Measurements from ENCODE around the gene GNG14.

Gene GNG14

DNA sequence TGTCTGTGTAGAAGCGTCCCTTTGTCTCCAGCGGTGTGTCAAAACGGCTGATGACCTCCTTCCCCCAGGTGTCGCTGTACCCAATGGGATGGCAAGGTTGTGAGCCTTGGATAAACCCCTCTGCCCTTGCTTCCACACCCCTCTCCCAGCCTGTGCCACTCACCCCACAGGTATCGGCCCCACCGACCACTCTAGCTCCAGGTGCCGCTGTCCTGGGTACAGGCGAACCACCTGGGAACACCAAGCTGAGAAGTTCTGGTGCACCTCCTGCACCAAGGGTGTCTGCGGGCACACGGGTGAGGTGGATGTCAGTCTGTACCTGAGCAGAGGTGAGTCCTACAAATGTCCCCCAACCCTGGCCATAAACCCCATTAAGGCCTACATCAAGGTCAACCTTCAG lies 37.9 kb upstream of the GNG14 start:
- H3K4me3 ChIP-seq (ENCODE audit: low read length) = no peak overlapping the region
- H3K27ac ChIP-seq (ENCODE audit: low read length) = no peak overlapping the region
- DNase-seq (ENCODE audit: low read depth, low spot score) = no peak
- no peaks in the 10 kb centered on the region for H3K27me3 ChIP-seq (ENCODE audit: control insufficient read depth, insufficient read depth, low read length)
- WGBS (ENCODE audit: insufficient coverage, insufficient read length) = no CpG with 5 or more reads among the region's 10 CpGs
- no peaks in the 10 kb centered on the region for H3K36me3 ChIP-seq (ENCODE audit: control insufficient read depth, insufficient read depth, low read length)
- H3K4me1 ChIP-seq (ENCODE audit: control insufficient read depth, insufficient read depth, low read length) = no peaks in the 10 kb centered on the region
- H3K9me3 ChIP-seq (ENCODE audit: control insufficient read depth, insufficient read depth, low read length) = no peaks in the 10 kb centered on the region

DNA sequence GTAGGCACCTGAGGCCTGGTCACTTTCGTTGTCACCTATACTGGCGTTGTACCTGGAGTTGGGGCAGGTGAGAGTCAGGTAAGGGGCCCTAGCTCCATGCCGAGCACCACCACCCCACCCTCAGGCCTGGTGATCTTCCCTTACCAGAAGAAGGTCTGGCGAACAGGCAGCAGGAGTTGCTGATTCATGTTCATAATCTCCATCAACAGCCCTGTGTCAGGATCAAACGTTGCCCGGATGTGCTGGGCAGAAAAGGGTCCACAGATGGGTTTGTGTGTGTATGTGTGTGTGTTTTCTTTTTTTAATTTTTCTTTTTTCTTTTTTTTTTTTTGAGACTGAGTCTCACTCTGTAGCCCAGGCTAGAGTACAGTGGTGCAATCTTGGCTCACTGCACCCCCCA lies 35.6 kb upstream of the GNG14 start:
- Histone ChIP-seq H3K4me3 (ENCODE audit: low read length) (no peak overlapping the region), H3K27me3 (ENCODE audit: control insufficient read depth, insufficient read depth, low read length) (no peaks in the 10 kb centered on the region), H3K9me3 (ENCODE audit: control insufficient read depth, insufficient read depth, low read length) (no peaks in the 10 kb centered on the region), H3K27ac (ENCODE audit: low read length) (no peak overlapping the region), H3K4me1 (ENCODE audit: control insufficient read depth, insufficient read depth, low read length) (no peaks in the 10 kb centered on the region), H3K36me3 (ENCODE audit: control insufficient read depth, insufficient read depth, low read length) (peaks cover 2% of the 10 kb centered on the region; the same call in 1 of the 2 replicates)
- DNase-seq (ENCODE audit: low read depth, low spot score) = no peak
- no CpG with 5 or more reads among the region's 6 CpGs for WGBS (ENCODE audit: insufficient coverage, insufficient read length)

DNA sequence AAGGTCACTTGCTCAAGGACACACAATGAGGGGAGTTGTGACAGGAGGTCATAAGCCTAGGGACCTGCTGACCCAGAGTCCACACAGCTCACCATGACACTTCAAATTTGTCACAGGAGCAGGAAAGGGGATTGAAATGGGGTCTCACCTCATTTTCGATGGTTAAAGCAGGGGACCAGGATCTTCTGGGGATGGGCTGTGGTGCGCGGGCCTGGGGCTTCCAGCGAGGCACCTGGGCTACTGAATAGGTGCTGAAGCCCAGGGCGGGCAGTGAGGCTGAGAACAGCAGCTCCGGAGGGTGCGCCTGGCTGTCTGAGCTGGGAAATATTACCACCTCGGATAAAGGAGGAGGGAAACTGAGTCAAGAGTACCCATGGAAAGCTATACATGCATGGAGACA lies 32.3 kb upstream of the GNG14 start:
- H3K36me3 ChIP-seq (ENCODE audit: control insufficient read depth, insufficient read depth, low read length) = peaks cover 2% of the 10 kb centered on the region; the same call in 1 of the 2 replicates
- no peaks in the 10 kb centered on the region for H3K9me3 ChIP-seq (ENCODE audit: control insufficient read depth, insufficient read depth, low read length)
- H3K27me3 ChIP-seq (ENCODE audit: control insufficient read depth, insufficient read depth, low read length) = no peaks in the 10 kb centered on the region
- no peak for DNase-seq (ENCODE audit: low read depth, low spot score)
- no peaks in the 10 kb centered on the region for H3K4me1 ChIP-seq (ENCODE audit: control insufficient read depth, insufficient read depth, low read length)
- no peak overlapping the region for H3K27ac ChIP-seq (ENCODE audit: low read length)
- WGBS (ENCODE audit: insufficient coverage, insufficient read length) = no CpG with 5 or more reads among the region's 8 CpGs
- H3K4me3 ChIP-seq (ENCODE audit: low read length) = no peak overlapping the region

DNA sequence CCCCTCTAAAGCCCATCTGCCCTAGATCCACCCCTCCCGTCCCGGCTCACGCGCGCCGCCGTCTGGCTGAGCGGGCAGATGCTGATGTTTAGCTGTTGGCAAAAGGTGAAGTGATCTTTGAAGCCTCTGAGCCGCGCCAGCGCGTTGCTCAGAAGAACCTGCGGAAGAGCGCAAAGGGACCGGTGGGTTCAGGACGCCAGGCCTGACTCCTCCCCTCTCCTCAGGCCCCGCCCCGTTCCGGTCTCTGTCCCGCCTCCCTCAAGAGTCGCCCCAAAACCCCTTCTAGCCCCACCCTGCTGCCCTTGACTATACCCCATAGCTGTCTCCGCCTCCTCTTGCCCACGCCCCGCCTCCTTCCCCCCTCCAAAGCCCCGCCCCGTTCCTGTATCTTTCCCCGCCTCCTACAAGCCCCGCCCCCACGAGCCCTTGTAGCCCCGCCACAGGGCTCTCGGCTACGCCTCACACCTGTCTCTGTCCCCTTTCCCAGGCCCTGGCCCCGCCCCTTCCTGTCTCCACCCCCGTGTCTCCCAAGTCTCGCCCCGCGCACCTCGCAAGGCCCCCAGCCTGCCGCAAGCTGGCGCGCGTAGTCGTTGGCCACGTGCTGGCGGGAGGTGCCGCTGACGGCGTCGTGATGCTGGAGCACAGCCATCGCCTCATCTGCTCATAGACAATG lies 30.8 kb upstream of the GNG14 start:
- no peaks in the 10 kb centered on the region for H3K27me3 ChIP-seq (ENCODE audit: control insufficient read depth, insufficient read depth, low read length)
- DNase-seq (ENCODE audit: low read depth, low spot score) = no peak
- H3K27ac ChIP-seq (ENCODE audit: low read length) = no peak overlapping the region
- H3K4me3 ChIP-seq (ENCODE audit: low read length) = no peak overlapping the region
- no peaks in the 10 kb centered on the region for H3K9me3 ChIP-seq (ENCODE audit: control insufficient read depth, insufficient read depth, low read length)
- no CpG with 5 or more reads among the region's 50 CpGs for WGBS (ENCODE audit: insufficient coverage, insufficient read length)
- H3K36me3 ChIP-seq (ENCODE audit: control insufficient read depth, insufficient read depth, low read length) = peaks cover 8% of the 10 kb centered on the region; the same call in 1 of the 2 replicates
- no peaks in the 10 kb centered on the region for H3K4me1 ChIP-seq (ENCODE audit: control insufficient read depth, insufficient read depth, low read length)

DNA sequence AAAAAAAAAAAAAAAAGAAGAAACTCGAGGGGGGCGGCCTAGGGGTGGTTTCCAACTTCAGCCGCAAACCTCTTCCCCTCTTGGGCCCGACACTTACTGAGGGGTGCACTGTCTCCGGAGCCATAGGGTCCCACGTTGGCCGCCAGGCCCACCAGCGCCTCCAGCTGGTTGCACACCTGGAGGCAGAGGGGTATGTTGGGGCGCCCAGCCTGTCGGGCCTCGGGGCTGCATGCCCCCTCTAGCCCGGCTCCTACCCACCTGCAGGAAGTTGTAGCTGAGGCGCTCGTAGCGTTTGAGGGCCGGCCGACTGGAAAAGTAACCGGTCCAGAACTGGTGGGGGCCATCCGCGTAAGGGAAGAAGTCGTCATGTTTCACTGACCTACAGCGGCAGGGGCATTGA lies 29.8 kb upstream of the GNG14 start:
- Histone ChIP-seq H3K27me3 (ENCODE audit: control insufficient read depth, insufficient read depth, low read length) (no peaks in the 10 kb centered on the region), H3K36me3 (ENCODE audit: control insufficient read depth, insufficient read depth, low read length) (peaks cover 8% of the 10 kb centered on the region; the same call in 1 of the 2 replicates), H3K4me3 (ENCODE audit: low read length) (no peak overlapping the region), H3K27ac (ENCODE audit: low read length) (no peak overlapping the region), H3K4me1 (ENCODE audit: control insufficient read depth, insufficient read depth, low read length) (no peaks in the 10 kb centered on the region), H3K9me3 (ENCODE audit: control insufficient read depth, insufficient read depth, low read length) (no peaks in the 10 kb centered on the region)
- WGBS (ENCODE audit: insufficient coverage, insufficient read length) = no CpG with 5 or more reads among the region's 22 CpGs
- DNase-seq (ENCODE audit: low read depth, low spot score) = no peak

DNA sequence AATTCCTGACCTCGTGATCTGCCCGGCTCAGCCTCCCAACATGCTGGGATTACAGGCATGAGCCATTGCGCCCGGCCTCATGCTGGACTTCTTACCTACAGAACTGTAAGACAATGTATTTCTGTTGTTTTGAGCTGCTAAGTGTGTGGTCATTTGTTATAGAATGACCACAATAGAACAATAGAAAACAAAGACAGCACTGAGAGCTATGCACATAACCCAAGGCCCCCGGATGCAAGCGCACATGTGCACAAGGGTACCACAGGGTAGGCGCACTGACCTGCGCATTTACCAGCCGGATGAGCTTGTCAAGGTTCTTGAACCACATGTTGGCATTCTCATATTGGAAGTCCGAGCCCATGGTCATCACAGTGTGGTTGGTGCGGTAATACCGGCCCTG lies 26.8 kb upstream of the GNG14 start:
- WGBS (ENCODE audit: insufficient coverage, insufficient read length) = no CpG with 5 or more reads among the region's 12 CpGs
- Histone ChIP-seq H3K27ac (ENCODE audit: low read length) (no peak overlapping the region), H3K9me3 (ENCODE audit: control insufficient read depth, insufficient read depth, low read length) (no peaks in the 10 kb centered on the region), H3K4me3 (ENCODE audit: low read length) (no peak overlapping the region), H3K4me1 (ENCODE audit: control insufficient read depth, insufficient read depth, low read length) (peaks cover 3% of the 10 kb centered on the region; the same call in 1 of the 2 replicates), H3K36me3 (ENCODE audit: control insufficient read depth, insufficient read depth, low read length) (peaks cover 9% of the 10 kb centered on the region; the same call in 1 of the 2 replicates), H3K27me3 (ENCODE audit: control insufficient read depth, insufficient read depth, low read length) (no peaks in the 10 kb centered on the region)
- DNase-seq (ENCODE audit: low read depth, low spot score) = no peak

DNA sequence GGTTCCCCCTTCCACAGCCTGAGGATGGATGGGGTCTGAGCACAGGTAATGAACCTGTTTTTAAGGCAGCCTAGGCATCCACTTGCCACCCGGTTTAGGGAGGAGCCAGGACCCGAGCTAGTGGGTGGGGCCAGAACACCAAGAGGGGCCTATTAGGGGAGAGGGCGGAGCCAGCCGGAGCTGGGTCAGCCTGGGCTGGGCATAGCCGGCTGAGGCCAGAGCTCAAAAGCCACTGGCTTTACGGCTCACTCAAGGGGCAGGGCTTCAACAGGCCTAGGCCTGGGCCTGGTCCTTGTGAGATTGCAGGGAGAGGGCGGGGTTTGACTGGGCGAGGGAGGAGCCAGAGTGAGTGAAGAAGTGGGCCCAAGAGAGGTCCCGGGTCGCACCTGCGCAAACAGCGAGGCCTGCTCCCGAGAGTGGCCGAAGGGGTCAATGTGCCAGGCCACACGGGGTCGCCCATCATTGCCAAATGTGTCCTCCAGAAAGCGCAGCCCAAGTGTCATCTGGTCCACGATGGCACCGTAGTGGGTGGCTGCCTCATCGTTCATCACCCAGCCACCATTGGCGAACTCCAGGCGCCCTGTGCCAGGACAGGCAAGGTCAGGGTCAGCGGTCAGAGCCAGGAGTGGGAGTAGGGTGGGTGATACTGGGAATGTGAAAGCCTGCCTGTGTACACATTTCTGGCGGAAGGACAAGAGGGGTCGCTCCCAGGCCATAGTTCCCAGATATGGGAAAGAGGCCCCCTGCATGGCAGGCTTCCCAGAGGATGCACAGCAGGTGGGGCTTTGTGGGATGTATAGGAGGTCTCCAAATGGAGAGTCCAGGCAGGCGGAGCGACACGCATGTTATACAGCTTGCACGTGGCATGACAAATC lies 23.2 kb upstream of the GNG14 start:
- Histone ChIP-seq H3K4me3 (ENCODE audit: low read length) (no peak overlapping the region), H3K36me3 (ENCODE audit: control insufficient read depth, insufficient read depth, low read length) (peaks cover 9% of the 10 kb centered on the region; the same call in 1 of the 2 replicates), H3K27ac (ENCODE audit: low read length) (no peak overlapping the region), H3K27me3 (ENCODE audit: control insufficient read depth, insufficient read depth, low read length) (no peaks in the 10 kb centered on the region), H3K9me3 (ENCODE audit: control insufficient read depth, insufficient read depth, low read length) (no peaks in the 10 kb centered on the region), H3K4me1 (ENCODE audit: control insufficient read depth, insufficient read depth, low read length) (peaks cover 3% of the 10 kb centered on the region; the same call in 1 of the 2 replicates)
- WGBS (ENCODE audit: insufficient coverage, insufficient read length) = no CpG with 5 or more reads among the region's 29 CpGs
- DNase-seq (ENCODE audit: low read depth, low spot score) = peak; percentile 90

DNA sequence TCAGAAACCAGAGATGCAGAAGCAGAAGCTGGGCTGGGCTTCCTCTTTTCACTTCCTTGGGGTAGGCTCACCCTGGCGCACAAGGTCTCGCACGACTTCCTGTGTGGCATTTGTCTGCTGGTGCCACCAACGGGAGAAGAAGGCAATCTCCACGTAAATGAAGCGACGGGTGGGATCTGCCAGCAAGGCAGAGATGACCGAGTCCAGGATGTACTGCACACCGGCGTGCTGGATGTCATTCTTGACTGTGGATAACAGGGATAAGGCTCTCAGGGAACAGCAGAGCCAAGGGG lies 22.6 kb upstream of the GNG14 start:
- DNase-seq (ENCODE audit: low read depth, low spot score) = no peak
- no CpG with 5 or more reads among the region's 10 CpGs for whole genome bisulfite sequencing (ENCODE audit: insufficient coverage, insufficient read length)

DNA sequence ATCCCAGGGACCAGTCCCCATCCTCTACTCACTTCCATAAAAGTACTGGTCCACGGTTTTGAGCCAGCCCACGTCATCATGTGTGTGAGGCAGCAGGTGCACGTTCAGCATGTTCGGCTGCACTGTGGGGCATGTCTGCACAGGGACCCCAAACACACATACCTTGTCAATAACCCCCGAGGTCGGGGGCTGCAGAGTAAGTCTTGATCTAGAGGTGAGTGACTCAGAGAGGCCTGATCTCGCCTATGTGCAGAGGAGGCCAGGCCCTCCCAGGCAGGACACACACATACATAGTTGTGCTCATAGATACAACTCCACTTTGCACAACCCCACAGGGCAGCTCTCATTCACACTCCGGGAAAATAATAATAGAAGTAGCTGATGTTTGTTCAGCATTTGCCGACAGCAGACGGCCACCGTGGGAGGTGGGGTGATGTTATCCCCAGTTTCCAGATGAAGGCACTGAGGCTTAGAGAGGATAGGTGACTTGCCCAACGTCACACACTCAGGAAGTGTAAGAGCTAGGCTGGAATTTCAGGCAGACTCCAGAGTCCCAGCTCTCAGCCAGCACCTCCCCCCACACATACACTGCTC lies 22.0 kb upstream of the GNG14 start:
- Histone ChIP-seq H3K36me3 (ENCODE audit: control insufficient read depth, insufficient read depth, low read length) (peaks cover 9% of the 10 kb centered on the region; the same call in 1 of the 2 replicates), H3K27me3 (ENCODE audit: control insufficient read depth, insufficient read depth, low read length) (no peaks in the 10 kb centered on the region), H3K27ac (ENCODE audit: low read length) (no peak overlapping the region), H3K4me3 (ENCODE audit: low read length) (peak overlapping the region; percentile 65; the same call in 1 of the 2 replicates), H3K4me1 (ENCODE audit: control insufficient read depth, insufficient read depth, low read length) (peaks cover 4% of the 10 kb centered on the region), H3K9me3 (ENCODE audit: control insufficient read depth, insufficient read depth, low read length) (no peaks in the 10 kb centered on the region)
- WGBS (ENCODE audit: insufficient coverage, insufficient read length) = no CpG with 5 or more reads among the region's 12 CpGs
- no peak for DNase-seq (ENCODE audit: low read depth, low spot score)

More for the DNA sequence above, 22.6 kb upstream of the GNG14 start:
- H3K27ac ChIP-seq (ENCODE audit: low read length) = no peak overlapping the region
- no peaks in the 10 kb centered on the region for H3K9me3 ChIP-seq (ENCODE audit: control insufficient read depth, insufficient read depth, low read length)
- H3K27me3 ChIP-seq (ENCODE audit: control insufficient read depth, insufficient read depth, low read length) = no peaks in the 10 kb centered on the region
- peaks cover 9% of the 10 kb centered on the region; the same call in 1 of the 2 replicates for H3K36me3 ChIP-seq (ENCODE audit: control insufficient read depth, insufficient read depth, low read length)
- H3K4me1 ChIP-seq (ENCODE audit: control insufficient read depth, insufficient read depth, low read length) = peaks cover 3% of the 10 kb centered on the region; the same call in 1 of the 2 replicates
- no peak overlapping the region for H3K4me3 ChIP-seq (ENCODE audit: low read length)

DNA sequence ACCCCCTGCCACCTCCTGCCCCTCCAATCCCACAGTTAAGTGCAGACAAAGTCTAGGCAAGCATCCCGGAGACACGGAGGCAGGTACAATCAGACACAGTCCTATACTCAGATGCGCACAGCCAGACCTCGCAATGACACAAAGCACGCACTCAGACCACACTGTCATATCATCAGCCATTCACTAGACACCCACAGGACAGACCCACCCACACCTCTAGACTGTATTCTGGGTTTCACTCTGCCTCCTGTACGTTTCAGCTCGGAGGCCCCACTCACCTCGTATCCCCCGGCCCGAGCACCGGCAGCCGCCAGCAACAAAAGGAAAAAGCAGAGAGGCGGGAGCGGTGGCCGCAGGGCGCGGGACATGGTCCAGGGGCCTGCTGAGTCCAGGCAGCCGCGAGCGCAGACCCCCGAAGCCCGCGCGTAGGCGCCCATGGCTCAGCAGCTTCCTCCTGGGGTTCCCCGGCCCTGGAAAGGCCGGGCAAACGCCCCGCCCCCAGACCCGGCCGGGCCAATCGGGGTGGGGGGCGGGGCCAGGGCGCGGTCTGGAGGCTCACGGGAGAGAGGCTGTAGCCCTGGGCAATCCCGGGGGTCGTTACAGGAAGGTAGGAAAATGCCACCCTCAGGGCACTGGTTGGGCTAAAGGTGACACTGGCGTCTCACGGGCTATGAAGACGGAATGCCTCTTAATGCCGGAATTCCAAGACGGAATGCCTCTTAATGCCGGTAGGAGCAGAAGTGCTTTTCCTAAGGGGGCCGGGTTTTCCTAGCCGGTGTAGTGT lies 21.3 kb upstream of the GNG14 start, which contains the start of the genes MAN2B1 and WDR83:
Gene MAN2B1 (minus strand): TSS at position 478 of the 784 bp plus-strand sequence. CDS start 41 bp downstream, at position 437.
Gene WDR83 (plus strand): TSS at position 543 of the 784 bp plus-strand sequence. CDS start 2,984 bp downstream, outside the sequence.
- DNase-seq (ENCODE audit: low read depth, low spot score) = no peak
- Histone ChIP-seq H3K27ac (ENCODE audit: low read length) (no peak within 1 kb of the TSS), H3K36me3 (ENCODE audit: control insufficient read depth, insufficient read depth, low read length) (peaks cover 4% of the 10 kb centered on the region; the same call in 1 of the 2 replicates), H3K4me1 (ENCODE audit: control insufficient read depth, insufficient read depth, low read length) (peaks cover 4% of the 10 kb centered on the region), H3K4me3 (ENCODE audit: low read length) (peak within 1 kb of the TSS; percentile 65), H3K27me3 (ENCODE audit: control insufficient read depth, insufficient read depth, low read length) (no peaks in the 10 kb centered on the region), H3K9me3 (ENCODE audit: control insufficient read depth, insufficient read depth, low read length) (no peaks in the 10 kb centered on the region)
- WGBS (ENCODE audit: insufficient coverage, insufficient read length) = no CpG with 5 or more reads among the region's 46 CpGs

All from iPS DF 6.9 (cell line).